HCT116 (cell line): Measurements from ENCODE around the gene LYPD6. TPM values are rescaled to one million over a fixed set of nuclear protein-coding genes. Genes with fewer than 3 reads are reported as not detected.

Experiments
- ATAC-seq: fragments of 200-7000 bp; cut with Tn5 transposase; 2 replicates; pipeline ENCODE4 v1.9.1; 2020; ENCODE audit warnings: mild to moderate bottlenecking, moderate library complexity
- BruUV-seq: library from RNA; stranded (reverse); fragments of 400-500 nt; replicated peaks from 2 replicates; lab custom pipeline; 2021; lab: Mats Ljungman, UMichigan
- CTCF ChIA-PET: fragments of 300-600 bp; sonication (Branson Sonifier 250); formaldehyde crosslinking; loops from one replicate; lab custom pipeline; 2021; ENCODE audit warnings: antibody characterized with exemption; lab: Charles Lee
- POLR2A ChIA-PET: fragments of 300-600, 350-600 bp; sonication (Branson Sonifier 250); formaldehyde crosslinking; loops from one replicate; lab custom pipeline; 2021; ENCODE audit warnings: antibody characterized with exemption; lab: Charles Lee
- RAD21 ChIA-PET, 2 experiments: fragments of 300-600 bp; sonication (Branson Sonifier 250); formaldehyde crosslinking; loops; one replicate each; lab custom pipeline; 2023; ENCODE audit warnings: low total read pairs in 2 of 2; ENCODE audit not compliant: uncharacterized antibody in 2 of 2, unreplicated experiment in 2 of 2, low non-redundant PET in 1 of 2; lab: Charles Lee
- DNase-seq: peaks from one replicate; pipeline ENCODE4 v3.0.0-alpha.2; 2010; ENCODE audit warnings: low read depth, low spot score
- H2AFZ ChIP-seq: fragments of 200-600 bp; shearing (Covaris generic), sonication (generic); 2 replicates; pipeline ENCODE4 v1.6.1; 2017; ENCODE audit warnings: low read depth, mixed run types, mixed read lengths, antibody characterized with exemption, low read length; ENCODE audit not compliant: poor library complexity, severe bottlenecking
- H3K27ac ChIP-seq: 2 replicates; pipeline ENCODE4 v1.5.1; 2012; ENCODE audit warnings: low read depth, low read length
- H3K27me3 ChIP-seq: fragments of 200-600 bp; sonication (generic); 2 replicates; pipeline ENCODE4 v1.6.1; 2016; ENCODE audit warnings: mixed run types, low read length, mixed read lengths; ENCODE audit not compliant: insufficient read depth
- H3K36me3 ChIP-seq, 2 experiments: fragments of 200-500 bp in 1 of 2; fragments of 200-600 bp in 1 of 2; sonication (Bioruptor generic) in 1 of 2; sonication (generic) in 1 of 2; 2 replicates each; pipeline versions ENCODE4 v1.5.1 to v1.6.1; 2014 to 2016; ENCODE audit warnings: low read length in 2 of 2, inconsistent platforms in 1 of 2, mixed read lengths in 1 of 2, mixed run types in 1 of 2; ENCODE audit not compliant: insufficient read depth in 2 of 2, control insufficient read depth in 1 of 2
- H3K4me1 ChIP-seq, 2 experiments: fragments of 200-600 bp in 1 of 2; sonication (generic) in 1 of 2; 2 replicates each; pipeline versions ENCODE4 v1.5.1 to v1.6.1; 2012 to 2017; ENCODE audit warnings: low read length in 2 of 2, inconsistent platforms in 1 of 2, mild to moderate bottlenecking in 1 of 2, mixed read lengths in 1 of 2, mixed run types in 1 of 2, moderate library complexity in 1 of 2; ENCODE audit not compliant: insufficient read depth in 2 of 2, control insufficient read depth in 1 of 2
- H3K4me2 ChIP-seq: fragments of 200-600 bp; sonication (generic); 2 replicates; pipeline ENCODE4 v1.6.1; 2017; ENCODE audit warnings: mixed run types, low read length, mixed read lengths
- H3K4me3 ChIP-seq, 2 experiments: fragments of 200-600 bp in 1 of 2; sonication (generic) in 1 of 2; replicated peaks in 1 of 2; 2 replicates each; pipeline ENCODE4 v1.5.1; 2011 to 2016; ENCODE audit warnings: low read length in 2 of 2, control low read depth in 1 of 2, low read depth in 1 of 2, mild to moderate bottlenecking in 1 of 2, mixed read lengths in 1 of 2, mixed run types in 1 of 2
- H3K79me2 ChIP-seq: fragments of 200-600 bp; sonication (generic); 2 replicates; pipeline ENCODE4 v1.6.1; 2017; ENCODE audit warnings: mild to moderate bottlenecking, mixed run types, low read length, moderate library complexity, mixed read lengths; ENCODE audit not compliant: insufficient read depth
- H3K9ac ChIP-seq: fragments of 200-600 bp; sonication (generic); 2 replicates; pipeline ENCODE4 v1.6.1; 2016; ENCODE audit warnings: low read length, mixed read lengths
- H3K9me2 ChIP-seq: fragments of 200-600 bp; sonication (generic), shearing (Covaris generic); 2 replicates; pipeline ENCODE4 v1.6.1; 2017; ENCODE audit warnings: mixed run types, mild to moderate bottlenecking, moderate library complexity; ENCODE audit not compliant: insufficient read depth
- H3K9me3 ChIP-seq, 2 experiments: fragments of 200-500 bp in 1 of 2; fragments of 200-600 bp in 1 of 2; sonication (Bioruptor generic) in 1 of 2; sonication (generic) in 1 of 2; 2 replicates each; pipeline ENCODE4 v1.6.1; 2014 to 2017; ENCODE audit warnings: low read length in 2 of 2, mixed read lengths in 2 of 2, inconsistent platforms in 1 of 2, low read depth in 1 of 2, mild to moderate bottlenecking in 1 of 2, mixed run types in 1 of 2, moderate library complexity in 1 of 2; ENCODE audit not compliant: control insufficient read depth in 1 of 2, insufficient read depth in 1 of 2
- H4K20me1 ChIP-seq: fragments of 200-600 bp; sonication (generic), shearing (Covaris generic); 2 replicates; pipeline ENCODE4 v1.6.1; 2017; ENCODE audit warnings: mixed run types, mild to moderate bottlenecking, moderate library complexity; ENCODE audit not compliant: insufficient read depth
- ELF1 ChIP-seq: IDR thresholded peaks from 2 replicates; pipeline ENCODE4 v1.6.1; 2012; ENCODE audit warnings: low read depth, borderline replicate concordance
- FOSL1 ChIP-seq: IDR thresholded peaks from 2 replicates; pipeline ENCODE4 v1.6.1; 2012; ENCODE audit warnings: low read depth
- ZNF274 ChIP-seq: fragments of 200-500 bp; sonication (Bioruptor generic); IDR thresholded peaks from 2 replicates; pipeline ENCODE4 v1.6.1; 2014; ENCODE audit warnings: mild to moderate bottlenecking, low read depth, low read length, inconsistent platforms
- intact Hi-C: fragments of 100-400 bp; cut with micrococcal nuclease; formaldehyde crosslinking; loops from 2 replicates; pipeline ENCODE4 v1.10.0; 2022
- total RNA-seq: library from RNA; stranded (reverse); gene quantifications from one replicate; pipeline ENCODE4 v1.2.1, GENCODE V29; 2021; ENCODE audit not compliant: unreplicated experiment
- TF ChIP-seq, protein P1 (sequence below): IDR thresholded peaks from 2 replicates; pipeline ENCODE4 v1.6.1; 2012; ENCODE audit warnings: low read depth

Gene LYPD6
- total RNA-seq, 1 experiment from 2014 or later = 3.0 TPM

DNA sequence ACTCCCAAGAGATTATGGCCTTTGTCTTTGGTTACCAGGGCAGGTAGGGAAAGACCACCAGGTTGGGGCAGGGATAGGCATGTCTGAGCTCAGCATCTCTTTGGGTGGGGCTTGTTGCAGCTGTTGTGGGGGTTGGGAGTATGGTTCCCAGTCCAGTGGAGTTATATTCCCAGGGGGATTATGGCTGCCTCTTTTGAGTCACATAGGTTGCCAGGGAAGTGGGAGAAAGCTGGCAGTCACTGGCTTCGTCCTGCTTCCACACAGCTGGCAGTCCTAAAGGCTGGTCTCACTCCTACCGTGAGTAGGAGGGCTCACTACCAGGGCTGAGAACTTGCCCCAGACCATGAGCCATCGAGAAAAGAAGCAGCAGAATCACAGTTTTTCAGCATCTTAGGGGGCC lies 79.1 kb downstream of the LYPD6 start (continued):
- TF ChIP-seq, protein P1, sequence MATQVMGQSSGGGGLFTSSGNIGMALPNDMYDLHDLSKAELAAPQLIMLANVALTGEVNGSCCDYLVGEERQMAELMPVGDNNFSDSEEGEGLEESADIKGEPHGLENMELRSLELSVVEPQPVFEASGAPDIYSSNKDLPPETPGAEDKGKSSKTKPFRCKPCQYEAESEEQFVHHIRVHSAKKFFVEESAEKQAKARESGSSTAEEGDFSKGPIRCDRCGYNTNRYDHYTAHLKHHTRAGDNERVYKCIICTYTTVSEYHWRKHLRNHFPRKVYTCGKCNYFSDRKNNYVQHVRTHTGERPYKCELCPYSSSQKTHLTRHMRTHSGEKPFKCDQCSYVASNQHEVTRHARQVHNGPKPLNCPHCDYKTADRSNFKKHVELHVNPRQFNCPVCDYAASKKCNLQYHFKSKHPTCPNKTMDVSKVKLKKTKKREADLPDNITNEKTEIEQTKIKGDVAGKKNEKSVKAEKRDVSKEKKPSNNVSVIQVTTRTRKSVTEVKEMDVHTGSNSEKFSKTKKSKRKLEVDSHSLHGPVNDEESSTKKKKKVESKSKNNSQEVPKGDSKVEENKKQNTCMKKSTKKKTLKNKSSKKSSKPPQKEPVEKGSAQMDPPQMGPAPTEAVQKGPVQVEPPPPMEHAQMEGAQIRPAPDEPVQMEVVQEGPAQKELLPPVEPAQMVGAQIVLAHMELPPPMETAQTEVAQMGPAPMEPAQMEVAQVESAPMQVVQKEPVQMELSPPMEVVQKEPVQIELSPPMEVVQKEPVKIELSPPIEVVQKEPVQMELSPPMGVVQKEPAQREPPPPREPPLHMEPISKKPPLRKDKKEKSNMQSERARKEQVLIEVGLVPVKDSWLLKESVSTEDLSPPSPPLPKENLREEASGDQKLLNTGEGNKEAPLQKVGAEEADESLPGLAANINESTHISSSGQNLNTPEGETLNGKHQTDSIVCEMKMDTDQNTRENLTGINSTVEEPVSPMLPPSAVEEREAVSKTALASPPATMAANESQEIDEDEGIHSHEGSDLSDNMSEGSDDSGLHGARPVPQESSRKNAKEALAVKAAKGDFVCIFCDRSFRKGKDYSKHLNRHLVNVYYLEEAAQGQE = no peak
- no peak for TF ChIP-seq FOSL1

GRCh38 chr2:149410701-149411484 lies 80.5 kb downstream of the LYPD6 start:
- Histone ChIP-seq H3K36me3 (no peaks in the 10 kb centered on the region), H3K27ac (no peak overlapping the region), H3K4me2 (no peak overlapping the region), H3K9me2 (no peaks in the 10 kb centered on the region), H3K27me3 (no peaks in the 10 kb centered on the region), H3K4me3 (no peak overlapping the region), H3K9me3 (no peaks in the 10 kb centered on the region), H4K20me1 (no peaks in the 10 kb centered on the region), H3K9ac (no peak overlapping the region), H3K79me2 (no peaks in the 10 kb centered on the region), H2AFZ (no peak overlapping the region), H3K4me1 (no peaks in the 10 kb centered on the region)
- DNase-seq (no peak), ATAC-seq (no peak)
- intact Hi-C loops = no loop called here
- TF ChIP-seq ZNF274 = no peak
- TF ChIP-seq ELF1 = no peak
- POLR2A ChIA-PET = no interaction called here
- RAD21 ChIA-PET = no interaction called here
- CTCF ChIA-PET = no interaction called here
- BruUV-seq = no TSS peak
